HG03457 (cell line): Measurements from ENCODE around the gene MBD3.
"Not testable (repeated sequence)": the region's sequence is repeated elsewhere in the genome, so short reads cannot be mapped to it uniquely, and the experiment has no call there.

Experiments
- ATAC-seq: cut with Tn5 transposase; IDR thresholded peaks from one replicate; pipeline ENCODE4 v1.9.1; 2021; ENCODE audit warnings: moderate number of reproducible peaks; ENCODE audit not compliant: unreplicated experiment

The MBD3 gene, protein sequence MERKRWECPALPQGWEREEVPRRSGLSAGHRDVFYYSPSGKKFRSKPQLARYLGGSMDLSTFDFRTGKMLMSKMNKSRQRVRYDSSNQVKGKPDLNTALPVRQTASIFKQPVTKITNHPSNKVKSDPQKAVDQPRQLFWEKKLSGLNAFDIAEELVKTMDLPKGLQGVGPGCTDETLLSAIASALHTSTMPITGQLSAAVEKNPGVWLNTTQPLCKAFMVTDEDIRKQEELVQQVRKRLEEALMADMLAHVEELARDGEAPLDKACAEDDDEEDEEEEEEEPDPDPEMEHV

DNA sequence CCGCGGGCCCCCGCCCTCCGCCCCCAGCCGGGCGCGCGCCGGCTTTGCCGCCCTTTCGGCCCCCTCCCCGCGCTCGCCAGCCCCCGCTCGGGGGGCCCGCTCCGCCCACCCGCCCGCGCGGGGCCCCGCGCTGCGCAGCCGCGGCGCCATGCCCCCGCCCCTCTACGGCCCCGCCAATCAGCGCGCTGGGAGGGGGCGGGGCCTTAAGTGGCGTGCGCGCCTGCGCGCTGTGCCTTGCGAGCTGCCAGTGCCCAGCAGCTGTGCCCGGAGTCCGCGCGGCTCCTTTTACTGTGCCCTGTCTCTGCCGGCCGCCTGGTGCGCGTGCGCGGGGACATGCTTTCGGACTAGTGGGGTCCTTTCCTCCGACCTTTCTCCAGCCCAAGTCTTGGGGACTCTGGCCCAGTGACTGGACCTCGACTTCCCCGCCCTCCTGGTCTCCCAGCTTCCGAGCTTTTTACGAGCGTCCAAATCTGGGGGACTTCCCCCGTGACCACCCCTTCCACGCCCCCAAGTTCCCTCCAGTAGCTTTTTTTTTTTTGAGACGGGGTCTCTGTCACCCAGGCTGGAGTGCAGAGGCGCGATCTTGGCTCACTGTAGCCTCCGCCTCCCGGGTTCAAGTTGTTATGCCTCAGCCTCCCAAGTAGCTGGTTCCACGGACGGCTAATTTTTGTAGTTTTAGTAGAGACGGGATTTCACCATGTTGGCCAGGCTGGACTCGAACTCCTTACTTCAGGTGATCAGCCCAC lies at the start of gene MBD3:
Gene MBD3, minus strand, starts transcription at position 111 of the 746 bp plus-strand sequence. CDS start 234 bp downstream, outside the sequence.
- ATAC-seq, result peak; percentile 39

DNA sequence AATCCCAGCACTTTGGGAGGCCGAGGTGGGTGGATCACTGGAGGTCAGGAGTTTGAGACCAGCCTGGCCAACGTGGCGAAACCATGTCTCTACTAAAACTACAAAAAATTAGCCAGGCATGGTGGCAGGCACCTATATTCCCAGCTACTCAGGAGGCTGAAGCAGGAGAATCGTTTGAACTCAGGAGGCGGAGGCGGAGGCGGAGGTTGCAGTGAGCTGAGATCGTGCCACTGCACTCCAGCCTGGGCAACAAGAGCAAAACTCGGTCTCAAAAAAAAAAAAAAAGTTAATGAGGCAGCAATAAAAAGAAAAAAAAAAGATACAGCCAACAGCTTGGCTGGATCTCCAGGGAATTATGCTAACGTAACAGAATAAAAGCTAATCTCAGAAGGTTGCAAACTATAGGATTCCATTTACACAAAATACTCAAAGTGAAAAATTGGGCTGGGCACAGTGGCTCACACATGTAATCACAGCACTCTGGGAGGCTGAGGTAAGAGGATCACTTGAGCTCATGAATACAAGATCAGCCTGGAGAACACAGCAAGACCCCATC lies 48.3 kb upstream of the MBD3 start:
- ATAC-seq, result not testable (repeated sequence)

DNA sequence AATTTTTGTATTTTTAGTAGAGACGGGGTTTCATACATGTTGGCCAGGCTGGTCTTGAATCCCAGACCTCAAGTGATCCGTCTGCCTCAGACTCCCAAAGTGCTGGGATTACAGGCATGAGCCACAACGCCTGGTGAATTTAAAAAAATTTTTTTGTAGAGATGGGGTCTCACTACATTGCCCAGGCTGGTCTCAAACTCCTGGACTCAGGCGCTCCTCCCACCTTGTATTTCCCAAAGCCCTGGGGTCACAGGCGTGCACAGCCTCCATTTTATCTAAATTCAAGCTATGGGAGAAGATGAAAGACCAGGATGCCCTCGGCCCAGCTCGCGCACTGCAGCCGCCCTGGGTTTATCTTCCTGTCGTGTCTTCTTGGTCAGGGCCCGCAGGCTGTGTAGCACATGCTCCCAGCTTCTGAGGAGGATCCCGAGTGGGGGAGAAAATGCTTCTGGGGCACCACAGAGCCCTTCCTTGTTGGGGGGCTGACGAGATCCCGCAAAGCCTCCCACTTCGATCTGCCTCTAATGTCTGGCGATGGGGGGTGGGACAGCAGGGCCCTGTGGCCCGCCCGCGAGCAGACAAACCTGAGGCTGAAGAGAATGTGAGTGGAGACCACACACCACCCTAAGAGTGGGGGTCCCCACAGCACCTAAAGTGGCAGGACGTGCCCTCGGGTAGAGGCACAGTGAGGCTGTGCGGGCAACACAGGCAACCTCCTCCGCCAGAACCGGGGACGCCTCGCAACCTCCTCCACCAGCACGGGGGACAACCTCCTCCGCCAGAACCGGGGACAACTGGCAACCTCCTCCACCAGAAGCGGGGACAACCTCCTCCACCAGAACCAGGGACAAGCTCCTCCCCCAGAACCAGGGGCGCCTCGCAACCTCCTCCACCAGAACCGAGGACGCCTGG lies 43.9 kb upstream of the MBD3 start:
- no peak for ATAC-seq

DNA sequence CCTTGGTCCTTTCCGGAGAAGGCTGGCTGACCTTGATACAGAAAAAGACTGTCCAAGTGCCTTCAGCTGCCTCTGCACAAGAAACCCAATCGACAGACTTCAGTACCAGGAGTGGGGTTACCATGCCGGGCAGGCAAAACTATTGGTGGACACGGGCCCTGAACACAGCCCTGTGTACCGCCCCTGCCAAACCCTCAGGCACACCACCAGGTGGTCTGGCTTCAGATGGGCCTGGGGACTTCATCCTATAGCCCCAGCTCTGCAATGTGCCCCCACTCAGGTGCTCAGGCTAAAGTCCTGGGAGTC lies 42.2 kb upstream of the MBD3 start:
- ATAC-seq, result no peak

DNA sequence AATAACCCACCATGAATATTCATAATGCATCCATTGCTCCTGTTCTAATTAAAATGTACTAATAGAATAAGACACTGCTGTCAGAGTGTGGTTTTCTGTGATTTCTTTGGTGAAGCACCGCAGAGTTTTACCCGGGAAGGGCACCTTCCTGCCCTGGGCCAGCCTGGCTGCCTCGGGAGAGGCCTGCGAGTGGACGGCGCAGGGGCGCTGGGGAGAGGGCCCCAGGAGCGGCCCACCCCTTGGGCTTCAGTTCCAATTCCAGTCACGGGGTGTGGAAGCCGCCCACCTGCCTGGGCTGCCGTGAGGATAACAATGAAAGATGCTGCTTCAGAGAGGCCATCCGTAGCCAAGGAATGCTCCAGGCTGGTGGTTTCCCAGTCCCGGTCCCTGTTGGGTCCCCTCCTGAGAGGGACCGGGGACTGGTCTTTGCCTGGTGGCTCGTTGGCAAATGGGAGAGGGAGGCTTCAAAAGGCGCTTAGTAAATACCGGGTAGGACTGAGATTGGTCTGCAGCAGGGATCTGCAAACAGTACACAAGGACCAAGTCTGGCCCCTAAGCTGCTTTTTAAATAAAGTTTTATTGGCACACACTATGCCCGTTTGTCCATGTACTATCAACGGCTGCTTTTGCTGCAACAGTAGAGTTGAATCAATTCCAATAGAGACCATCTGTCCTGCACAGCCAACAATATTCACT lies 41.7 kb upstream of the MBD3 start:
- ATAC-seq, result no peak

DNA sequence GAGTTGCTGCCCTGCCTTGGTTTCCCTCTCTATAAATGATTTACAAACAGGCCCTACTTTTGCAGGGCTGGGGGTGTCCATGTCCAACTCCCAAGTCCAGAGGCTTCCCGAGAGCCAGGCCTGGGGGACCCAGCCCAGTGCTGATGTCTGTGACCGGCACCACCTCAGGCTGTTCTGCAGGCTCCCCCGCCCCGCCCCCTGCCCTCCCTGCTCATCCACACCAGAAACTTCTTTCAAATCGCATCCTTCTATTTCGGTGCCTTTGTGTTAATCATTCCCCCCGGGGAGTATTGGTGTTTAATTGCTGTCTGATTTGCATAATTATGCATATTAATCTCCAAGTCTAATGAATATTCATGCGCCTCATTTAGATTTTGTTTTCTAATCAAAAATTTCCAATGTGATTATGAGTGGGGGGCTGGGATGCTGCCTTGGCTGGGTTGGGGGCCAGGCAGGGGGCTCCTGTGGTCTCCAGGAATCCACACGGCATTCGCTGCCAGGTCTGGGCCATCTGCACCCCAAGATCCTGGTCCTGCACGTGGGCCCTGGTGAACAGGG lies 40.7 kb upstream of the MBD3 start:
- no peak for ATAC-seq

DNA sequence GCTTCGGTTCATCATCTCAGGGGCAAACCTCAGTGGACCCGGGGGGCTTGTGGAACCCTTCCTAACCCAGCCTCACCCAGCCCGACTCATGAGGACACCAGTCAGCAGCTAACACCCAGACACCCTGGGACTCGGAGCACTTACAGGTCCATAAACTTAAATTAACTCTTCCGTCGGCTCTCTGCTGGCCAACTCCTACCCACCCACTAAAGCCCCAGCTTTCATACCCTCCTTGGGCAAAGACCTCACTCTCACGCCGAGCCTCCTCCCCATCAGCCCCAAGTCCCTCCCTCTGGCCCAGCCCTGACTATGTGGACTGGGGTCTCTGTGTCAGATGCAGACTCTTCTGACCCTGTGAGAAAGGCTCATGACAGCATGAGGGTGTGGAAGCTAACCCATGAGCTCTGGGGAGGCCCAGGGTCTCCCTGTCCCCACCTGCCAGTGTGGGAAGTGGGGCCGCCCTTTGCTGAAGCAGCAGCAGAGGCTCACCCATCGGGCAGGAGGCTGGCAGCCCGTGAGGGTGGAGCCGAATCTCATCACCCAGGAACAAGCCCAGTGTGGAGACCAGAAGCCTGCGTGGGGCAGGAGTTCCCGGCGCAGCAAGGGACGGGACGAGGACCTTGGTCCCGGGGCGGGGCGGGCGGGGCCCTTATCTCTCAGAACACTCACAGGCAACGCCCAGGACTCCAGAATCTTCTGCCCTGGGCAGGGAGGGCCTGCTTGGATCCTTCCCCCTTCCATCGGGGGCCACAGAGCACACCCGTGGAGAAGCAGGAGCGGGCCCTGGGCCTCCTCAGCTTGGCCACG lies 40.0 kb upstream of the MBD3 start:
- no peak for ATAC-seq

DNA sequence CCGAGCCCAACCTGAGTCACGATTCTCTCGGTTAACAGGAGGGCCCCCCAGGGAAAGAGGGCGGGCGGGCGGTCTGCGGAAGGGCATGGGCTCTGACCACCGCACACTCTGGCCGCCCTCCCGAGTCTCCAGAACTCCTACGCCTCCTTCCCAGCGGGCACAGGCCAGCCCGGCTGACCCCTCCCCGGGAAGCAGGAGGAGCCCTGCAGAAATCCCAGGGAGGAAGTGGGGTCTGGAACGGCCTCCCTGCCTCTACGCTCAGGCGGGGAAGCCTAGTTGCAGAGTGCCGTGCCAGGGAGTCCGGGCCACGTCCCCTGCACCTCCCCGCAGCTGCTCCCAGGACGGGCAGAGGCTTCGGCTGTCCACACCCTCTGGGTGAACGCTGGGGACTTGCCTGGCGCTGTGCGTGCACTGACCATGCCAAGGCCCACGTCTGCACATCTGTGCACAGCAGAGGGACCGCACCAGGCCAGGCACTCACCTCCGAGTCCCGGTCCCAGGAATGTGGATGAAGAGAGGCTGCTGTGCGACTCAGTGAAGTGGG lies 39.0 kb upstream of the MBD3 start:
- ATAC-seq, result no peak

DNA sequence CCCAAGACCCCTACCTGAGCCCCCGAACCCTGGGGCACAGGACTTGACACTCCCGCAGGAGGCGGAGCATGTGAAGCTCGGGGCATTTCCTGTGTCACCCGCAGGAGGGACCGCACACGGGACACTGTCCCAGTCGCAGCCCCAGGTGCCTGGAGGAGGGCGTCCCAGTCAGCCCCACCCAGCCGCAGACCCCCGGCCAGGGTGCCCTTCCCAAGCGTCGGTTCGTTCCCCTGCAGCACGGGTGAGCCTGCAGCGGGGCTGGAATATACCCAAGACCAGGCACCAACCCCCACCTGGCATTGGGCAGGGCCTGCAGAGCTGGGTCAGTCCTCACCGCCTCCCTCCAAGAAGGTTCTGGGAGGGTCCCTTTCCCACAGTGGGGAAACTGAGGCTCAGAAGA lies 38.1 kb upstream of the MBD3 start:
- no peak for ATAC-seq

DNA sequence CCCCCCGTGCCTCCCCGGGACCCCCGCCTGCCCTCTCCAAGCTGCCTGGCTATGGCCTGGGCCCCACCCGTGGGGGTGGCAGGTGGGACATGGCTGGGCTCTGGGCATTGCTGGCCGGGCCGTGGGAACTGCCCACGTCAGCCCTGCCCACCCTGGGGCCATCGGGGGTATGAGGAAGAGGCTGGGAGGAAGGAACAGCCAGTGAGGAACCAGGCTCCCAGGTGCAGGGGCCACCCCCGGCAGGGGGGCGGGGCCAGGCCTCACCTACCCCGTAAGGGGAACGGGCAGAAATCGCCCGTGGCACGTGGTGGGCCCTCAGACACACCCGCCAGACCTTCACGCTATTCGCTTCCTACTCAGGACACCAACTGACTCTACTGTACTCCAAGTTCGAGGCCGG lies 37.3 kb upstream of the MBD3 start:
- ATAC-seq, result no peak

DNA sequence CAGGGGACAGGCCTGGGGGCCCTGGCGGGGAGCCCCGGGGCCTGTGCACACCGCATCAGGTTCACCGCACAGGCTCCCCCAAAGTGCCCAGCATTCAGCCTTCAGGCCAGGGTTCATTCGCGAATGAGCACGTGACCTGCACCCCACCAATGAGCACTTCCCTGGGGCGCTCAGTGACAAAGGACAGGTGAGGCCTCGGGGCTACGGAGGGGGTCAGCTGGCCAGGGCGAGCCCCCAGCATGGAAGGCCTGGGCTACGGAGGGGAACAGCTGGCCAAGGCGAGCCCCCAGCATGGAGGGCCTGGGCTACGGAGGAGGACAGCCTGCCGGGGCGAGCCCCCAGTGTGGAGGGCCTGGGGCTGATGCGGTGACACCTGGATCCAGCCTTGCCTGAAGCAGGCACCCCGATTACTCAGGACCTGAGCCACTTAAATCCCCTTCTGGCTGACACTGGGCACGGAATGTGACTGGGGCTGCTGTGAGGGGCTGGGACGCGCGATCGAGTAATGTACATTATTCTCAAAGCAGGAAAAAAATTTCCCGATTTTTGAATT lies 36.7 kb upstream of the MBD3 start:
- ATAC-seq, result no peak

DNA sequence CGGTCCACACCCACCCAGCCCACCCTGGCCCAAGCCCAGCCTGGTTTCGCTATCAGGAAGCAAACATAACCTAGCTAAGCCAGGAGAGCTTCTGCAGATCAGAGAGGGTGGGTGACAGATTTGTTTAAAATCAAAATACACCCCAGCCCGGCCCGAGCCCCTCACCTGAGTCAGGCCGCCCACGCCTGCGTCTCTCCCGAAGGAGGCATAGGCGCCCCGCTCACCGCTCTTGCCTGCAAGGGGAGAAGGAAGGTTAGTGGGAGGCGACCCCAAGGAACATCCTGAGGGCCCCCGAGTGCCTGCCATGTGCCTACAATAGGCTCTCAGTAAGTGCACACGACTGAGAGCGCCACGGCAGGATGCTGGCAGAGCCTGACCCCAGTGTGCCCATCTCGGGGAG lies 34.5 kb upstream of the MBD3 start:
- ATAC-seq, result no peak

DNA sequence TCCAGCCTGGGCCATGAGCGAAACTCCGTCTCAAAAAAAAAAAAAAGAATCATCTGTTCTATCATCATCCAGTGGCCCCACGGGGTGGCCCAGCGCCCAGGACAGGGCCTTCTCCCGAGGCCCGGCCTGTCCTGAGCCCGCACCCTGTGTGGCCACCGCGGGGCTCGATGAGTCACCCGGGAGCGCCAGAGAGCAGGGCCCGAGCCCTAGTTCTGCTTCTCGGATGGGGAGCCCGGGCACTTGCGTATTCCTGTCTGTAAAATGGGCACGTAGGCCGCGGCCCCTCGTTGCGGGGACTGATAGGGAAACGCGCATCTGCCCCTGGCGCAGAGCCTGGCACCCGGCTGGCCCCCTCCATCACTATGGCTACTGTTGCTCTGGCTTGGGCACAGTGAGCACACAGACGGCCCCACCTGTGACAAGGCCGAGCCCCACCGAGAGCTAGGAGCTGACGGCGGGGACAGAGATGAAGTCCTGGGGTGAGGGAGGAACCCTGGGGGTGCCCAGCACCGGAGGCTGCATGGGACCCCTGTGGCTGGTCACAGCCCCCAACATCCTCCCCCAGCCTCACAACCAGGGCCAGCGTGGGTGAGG lies 33.8 kb upstream of the MBD3 start:
- ATAC-seq, result no peak

DNA sequence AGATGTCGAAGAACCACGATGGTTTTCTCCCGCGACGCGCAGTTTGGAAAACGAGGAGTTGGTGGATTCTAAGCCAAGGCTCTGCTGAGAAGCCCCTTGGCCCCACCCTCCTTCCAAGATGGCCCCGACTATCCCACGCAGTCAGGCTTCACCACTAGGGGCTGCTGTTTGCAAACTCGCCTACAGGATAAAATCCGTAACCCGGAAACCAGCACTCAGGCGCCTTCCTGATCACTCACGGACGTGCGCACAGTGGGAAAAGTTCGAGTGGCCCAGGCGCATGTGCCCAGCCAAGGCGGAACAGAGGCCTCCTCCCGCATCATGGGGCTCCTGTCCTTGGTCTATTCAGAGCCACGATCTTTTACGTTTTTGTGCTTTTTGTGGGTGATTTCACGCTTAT lies 31.8 kb upstream of the MBD3 start:
- ATAC-seq, result no peak

DNA sequence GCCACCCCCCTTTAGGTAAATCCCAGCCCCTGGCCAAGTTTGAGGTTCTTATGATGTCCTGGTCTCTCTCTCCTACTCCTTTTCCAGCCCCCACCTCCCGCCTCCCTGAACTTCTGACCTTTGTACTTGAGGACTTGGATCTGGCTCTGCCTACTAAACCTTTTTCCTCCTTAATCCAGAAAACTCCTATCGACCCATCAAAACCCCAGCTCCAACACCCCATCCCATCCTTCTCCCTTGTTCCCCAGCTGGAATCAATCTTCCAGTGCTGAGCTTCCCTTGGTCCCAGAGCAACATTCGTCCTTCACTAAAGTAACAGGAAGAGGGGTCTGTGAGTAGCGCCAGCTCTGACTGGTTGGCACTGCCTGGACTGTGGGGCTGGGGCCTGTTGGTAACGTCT lies 29.9 kb upstream of the MBD3 start:
- no peak for ATAC-seq

DNA sequence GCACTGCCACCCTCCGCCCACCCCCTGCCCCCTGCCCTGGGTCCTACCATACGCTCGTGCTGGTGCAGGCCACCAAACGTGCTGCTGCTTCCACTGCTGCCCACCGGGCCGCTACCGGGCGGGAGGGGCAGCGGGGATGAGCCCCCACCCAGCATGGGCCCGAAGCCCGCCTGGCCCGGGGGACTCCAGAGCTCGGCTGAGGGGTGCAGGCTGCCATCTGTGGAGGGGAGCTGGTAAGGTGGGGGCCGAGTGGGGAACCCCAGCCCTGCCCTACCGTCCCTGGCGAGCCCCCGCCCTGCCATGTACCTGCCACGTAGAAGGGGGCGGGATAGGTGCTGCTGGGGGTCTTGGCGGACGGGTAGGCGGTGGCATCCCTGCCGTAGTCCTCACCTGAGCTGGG lies 29.3 kb upstream of the MBD3 start:
- ATAC-seq, result no peak

DNA sequence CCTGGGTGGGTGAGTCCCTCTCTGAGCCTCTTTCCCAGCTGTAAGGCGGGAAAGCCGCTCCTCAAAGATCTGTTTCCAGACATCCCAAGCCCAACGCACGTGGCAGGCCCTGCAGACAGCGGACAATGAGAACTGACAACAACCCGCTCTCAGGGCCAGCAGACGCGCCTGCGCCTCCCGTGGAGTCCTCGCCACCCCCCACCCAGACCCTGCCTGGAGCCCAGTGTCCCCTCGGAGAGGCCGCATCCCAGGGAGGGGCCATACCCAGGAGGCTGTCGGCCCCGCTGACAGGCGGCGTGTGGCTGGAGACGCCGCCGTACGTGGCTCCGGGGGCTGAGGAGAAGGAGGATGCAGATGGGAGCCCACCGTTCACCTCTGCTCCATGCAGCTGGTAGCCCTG lies 28.9 kb upstream of the MBD3 start:
- ATAC-seq, result no peak

DNA sequence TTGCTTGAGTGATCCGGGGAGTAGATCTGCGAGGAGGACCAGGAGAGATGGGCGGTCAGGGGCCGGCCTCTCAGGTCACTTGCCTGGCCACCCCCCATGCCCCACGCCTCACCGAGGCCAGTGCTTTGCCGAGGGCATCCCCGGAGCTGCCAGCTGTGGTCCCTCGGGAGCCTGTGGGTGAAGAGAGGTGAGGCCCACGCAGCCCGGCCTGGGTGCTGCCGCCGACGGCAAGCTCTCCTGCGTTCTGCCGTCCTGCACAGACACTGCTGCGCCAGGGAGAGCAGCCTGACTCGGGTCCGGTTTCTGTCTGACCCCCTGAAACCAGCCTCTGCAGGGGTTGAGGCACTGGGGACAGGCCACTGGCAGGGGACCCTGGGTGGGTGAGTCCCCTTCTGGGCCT lies 28.4 kb upstream of the MBD3 start:
- no peak for ATAC-seq

DNA sequence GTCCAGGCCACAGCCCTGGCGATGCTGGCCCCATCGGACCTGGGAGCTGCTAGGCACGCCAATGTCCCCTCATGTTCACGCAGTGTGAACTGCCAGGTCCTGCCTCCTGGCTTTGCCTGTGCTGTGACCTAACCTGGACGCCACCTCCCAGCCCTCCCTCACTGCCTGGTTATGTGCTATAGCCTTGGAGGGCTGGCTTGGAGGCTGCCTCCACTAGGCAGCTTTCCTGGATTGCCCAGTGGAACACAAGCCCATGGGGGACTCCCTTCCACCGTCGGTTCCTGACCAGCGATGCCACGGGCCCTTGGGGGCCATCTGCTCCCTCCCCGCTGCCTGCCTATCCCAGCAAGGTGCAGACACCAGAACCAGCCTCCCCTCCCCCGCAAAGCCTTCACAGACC lies 27.8 kb upstream of the MBD3 start:
- no peak for ATAC-seq
